ENCODE measurements around the gene KRTAP10-4.
"Not testable (repeated sequence)": the region's sequence is repeated elsewhere in the genome, so short reads cannot be mapped to it uniquely, and the experiment has no call there.

KRTAP10-4 gene

GRCh38 chr21:44573630-44574456 lies at the start of gene KRTAP10-4:
Gene KRTAP10-4 (plus strand): TSS chr21:44573729. CDS start chr21:44573759, 30 bp downstream.
- not testable (repeated sequence) for DNase-seq (ENCODE audit: low read depth)

GRCh38 chr21:44524414-44525371 lies 48.8 kb upstream of the KRTAP10-4 start:
- no peak for DNase-seq (ENCODE audit: low read depth)

GRCh38 chr21:44525391-44526095 lies 48.0 kb upstream of the KRTAP10-4 start:
- no peak for DNase-seq (ENCODE audit: low read depth)

GRCh38 chr21:44526096-44526997 lies 47.2 kb upstream of the KRTAP10-4 start:
- DNase-seq (ENCODE audit: low read depth) = no peak

GRCh38 chr21:44527156-44527982 lies 46.2 kb upstream of the KRTAP10-4 start:
- DNase-seq (ENCODE audit: low read depth) = no peak

GRCh38 chr21:44527983-44528633 lies 45.4 kb upstream of the KRTAP10-4 start:
- DNase-seq (ENCODE audit: low read depth) = no peak

- DNase-seq (ENCODE audit: low read depth) = no peak
These were observed 44.9 kb upstream of the KRTAP10-4 start for GRCh38 chr21:44528634-44528995.

GRCh38 chr21:44529011-44529421 lies 44.5 kb upstream of the KRTAP10-4 start:
- no peak for DNase-seq (ENCODE audit: low read depth)

GRCh38 chr21:44529503-44530125 lies 43.9 kb upstream of the KRTAP10-4 start:
- no peak for DNase-seq (ENCODE audit: low read depth)

- DNase-seq (ENCODE audit: low read depth) = no peak
These were observed 43.2 kb upstream of the KRTAP10-4 start for GRCh38 chr21:44530221-44530902.

GRCh38 chr21:44530903-44531605 lies 42.5 kb upstream of the KRTAP10-4 start:
- DNase-seq (ENCODE audit: low read depth) = no peak

GRCh38 chr21:44531606-44532564 lies 41.6 kb upstream of the KRTAP10-4 start:
- DNase-seq (ENCODE audit: low read depth) = no peak

- no peak for DNase-seq (ENCODE audit: low read depth)
These were observed 40.8 kb upstream of the KRTAP10-4 start for GRCh38 chr21:44532712-44533111.

- no peak for DNase-seq (ENCODE audit: low read depth)
These were observed 40.2 kb upstream of the KRTAP10-4 start for GRCh38 chr21:44533121-44533890.

GRCh38 chr21:44533891-44534627 lies 39.5 kb upstream of the KRTAP10-4 start:
- DNase-seq (ENCODE audit: low read depth) = no peak

Measured in ELR (cell line).